Immature natural killer cell (primary cell): Measurements from ENCODE around the gene SFSWAP. TPM values are rescaled to one million over a fixed set of nuclear protein-coding genes. Genes with fewer than 3 reads are reported as not detected.
A peak's percentile ranks its signal among the peaks of the same experiment; 100 is the strongest.

Experiments
- DNase-seq, 3 donors: peaks; one replicate each; pipeline ENCODE4 v3.0.0; 2022; ENCODE audit warnings: mixed read lengths in 1 of 3
- H3K27ac Mint-ChIP-seq, 6 donors: one replicate each; pipeline ENCODE4 v1.8.0; 2020; ENCODE audit warnings: mixed read lengths in 6 of 6, mild to moderate bottlenecking in 5 of 6, inconsistent platforms in 4 of 6, moderate library complexity in 3 of 6
- H3K27me3 Mint-ChIP-seq, 3 donors: one replicate each; pipeline ENCODE4 v1.8.0; 2020 to 2021; ENCODE audit warnings: low read depth in 3 of 3, mild to moderate bottlenecking in 3 of 3, mixed read lengths in 3 of 3, moderate library complexity in 3 of 3, inconsistent platforms in 1 of 3
- H3K36me3 Mint-ChIP-seq, 3 donors: one replicate each; pipeline ENCODE4 v1.8.0; 2020; ENCODE audit warnings: mixed read lengths in 3 of 3, inconsistent platforms in 2 of 3, mild to moderate bottlenecking in 2 of 3
- H3K4me1 Mint-ChIP-seq, 2 donors: one replicate each; pipeline ENCODE4 v1.8.0; 2020; ENCODE audit warnings: inconsistent platforms in 2 of 2, mild to moderate bottlenecking in 2 of 2, mixed read lengths in 2 of 2, moderate library complexity in 1 of 2
- H3K4me3 Mint-ChIP-seq, 5 donors: one replicate each; pipeline ENCODE4 v1.8.0; 2020; ENCODE audit warnings: mild to moderate bottlenecking in 5 of 5, mixed read lengths in 5 of 5, inconsistent platforms in 3 of 5, moderate library complexity in 3 of 5
- H3K9me3 Mint-ChIP-seq, 6 donors: one replicate each; pipeline ENCODE4 v1.8.0; 2020; ENCODE audit warnings: mild to moderate bottlenecking in 6 of 6, mixed read lengths in 6 of 6, inconsistent platforms in 4 of 6, moderate library complexity in 3 of 6
- polyA plus RNA-seq, 3 donors: library from polyadenylated mRNA; unstranded; fragments of 300-500 nt; fragmentation: Illumina TruSeq; gene quantifications; one replicate each; pipeline ENCODE4 v1.2.3, GENCODE V29; 2021

Gene SFSWAP
- polyA plus RNA-seq, 3 donors from 2014 or later = 6.0 to 26.2 (median 16.6) TPM

DNA sequence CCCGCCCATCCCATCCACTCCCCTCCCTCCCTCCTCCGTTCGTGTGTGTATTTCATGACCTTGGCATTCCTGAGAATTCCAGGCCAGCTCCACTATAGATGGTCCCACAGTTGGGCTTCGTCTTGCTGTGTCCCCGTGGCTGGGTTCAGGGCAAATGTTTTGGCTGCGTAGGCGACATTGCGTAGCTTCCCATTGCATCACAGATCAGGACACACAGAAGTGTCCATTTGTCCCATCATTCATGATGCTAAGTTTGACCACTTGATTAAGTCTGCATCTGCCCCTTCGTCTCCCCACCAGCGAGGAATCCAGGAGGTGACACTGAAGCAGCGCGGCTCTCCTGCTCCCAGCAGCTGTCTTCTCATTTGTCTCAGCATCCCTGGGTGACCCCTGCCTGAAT lies 78.7 kb downstream of the SFSWAP start:
- no peak overlapping the region for H3K4me3 Mint-ChIP-seq
- H3K27ac Mint-ChIP-seq = no peak overlapping the region
- no peak for DNase-seq
- peaks cover 2 to 3% (median 2%) of the 10 kb centered on the region in 3 donors for H3K27me3 Mint-ChIP-seq
- H3K4me1 Mint-ChIP-seq = no peaks in the 10 kb centered on the region
- peaks cover 20 to 45% (median 20%) of the 10 kb centered on the region in 3 donors for H3K36me3 Mint-ChIP-seq
- no peaks in the 10 kb centered on the region for H3K9me3 Mint-ChIP-seq

DNA sequence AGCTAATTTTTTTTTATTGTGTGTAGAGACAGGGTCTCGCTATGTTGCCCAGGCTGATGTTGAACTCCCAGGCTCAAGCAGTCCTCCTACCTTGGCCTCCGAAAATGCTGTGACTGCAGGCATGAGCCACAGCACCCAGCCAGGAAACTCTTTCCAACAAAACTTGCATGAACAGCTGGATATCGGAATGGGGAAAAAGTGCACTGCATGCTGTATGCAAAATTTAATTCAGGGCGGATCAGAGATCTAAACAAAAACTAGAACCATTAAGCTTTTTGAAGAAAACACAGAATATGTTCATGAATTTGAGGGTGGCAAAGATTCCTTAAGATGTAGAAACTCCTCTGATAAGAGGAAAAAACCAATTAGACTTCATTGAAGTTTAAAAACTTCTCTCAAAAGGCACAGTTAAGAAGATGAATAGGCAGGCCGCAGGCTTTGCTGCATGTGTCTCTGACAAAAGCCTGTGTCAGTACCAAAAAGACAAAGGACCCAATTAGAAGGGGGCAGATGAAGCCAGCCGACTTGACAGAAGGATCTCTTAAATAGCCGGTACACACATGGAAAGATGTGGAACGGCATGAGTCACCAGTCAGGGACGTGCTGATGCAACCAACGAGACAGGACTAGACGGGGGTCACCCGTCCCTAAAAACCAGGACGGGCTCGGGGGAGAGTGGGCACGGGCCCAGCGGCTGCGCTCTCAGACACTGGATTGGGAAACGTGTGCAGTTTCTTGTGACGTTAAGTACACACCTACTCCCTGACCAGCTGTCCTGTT lies 82.5 kb downstream of the SFSWAP start:
- Mint-ChIP-seq H3K27ac (peak overlapping the region in 2 of 6 donors; percentile 35 to 54), H3K9me3 (no peaks in the 10 kb centered on the region), H3K36me3 (peaks cover 20 to 40% (median 21%) of the 10 kb centered on the region in 3 donors), H3K4me1 (no peaks in the 10 kb centered on the region), H3K27me3 (peaks cover 2 to 3% (median 2%) of the 10 kb centered on the region in 3 donors), H3K4me3 (no peak overlapping the region)
- no peak for DNase-seq

DNA sequence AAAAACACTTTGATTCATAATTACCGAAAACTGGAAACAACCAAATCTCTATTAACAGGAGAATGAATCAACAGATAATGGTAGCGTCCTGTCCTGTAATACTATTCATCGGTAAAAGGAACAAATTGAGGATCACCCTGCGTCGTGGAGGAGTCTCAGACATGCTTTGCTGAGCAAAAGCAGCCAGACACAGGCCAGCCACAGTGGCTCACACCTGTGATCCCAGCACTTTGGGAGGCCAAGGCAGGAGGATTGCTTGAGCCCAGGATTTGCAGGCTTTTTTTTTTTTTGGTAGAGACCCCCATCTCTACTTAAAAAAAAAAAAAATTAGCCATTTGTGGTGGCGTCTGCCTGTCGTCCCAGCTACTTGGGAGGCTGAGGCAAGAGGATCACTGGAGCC lies 83.2 kb downstream of the SFSWAP start:
- peaks cover 23 to 40% (median 24%) of the 10 kb centered on the region in 3 donors for H3K36me3 Mint-ChIP-seq
- no peak overlapping the region for H3K27ac Mint-ChIP-seq

DNA sequence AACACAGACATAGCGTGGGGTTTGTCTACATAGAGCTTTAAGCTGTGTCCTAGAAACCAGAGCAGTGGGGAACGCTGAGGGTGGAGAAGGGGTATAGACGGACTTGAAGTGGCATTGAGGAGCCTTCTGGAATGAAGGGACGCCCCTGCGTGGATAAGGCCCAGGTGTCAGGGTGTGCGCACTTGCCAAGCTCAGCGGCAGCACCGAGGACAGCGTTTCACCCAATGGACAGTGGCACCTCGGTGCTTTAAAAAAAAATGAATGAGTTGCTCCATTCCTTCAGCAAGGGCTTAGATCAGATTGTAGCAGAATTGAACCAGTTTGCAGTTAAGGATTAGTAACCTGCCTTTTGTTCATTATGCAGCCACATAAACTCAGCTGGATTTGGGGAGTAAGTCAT lies 83.7 kb downstream of the SFSWAP start:
- Mint-ChIP-seq H3K4me3 (no peak overlapping the region), H3K27ac (no peak overlapping the region)
- no peak for DNase-seq

More for the DNA sequence above, 83.2 kb downstream of the SFSWAP start:
- Mint-ChIP-seq H3K4me1 (no peaks in the 10 kb centered on the region), H3K4me3 (no peak overlapping the region), H3K9me3 (no peaks in the 10 kb centered on the region), H3K27me3 (peaks cover 2 to 3% (median 2%) of the 10 kb centered on the region in 3 donors)
- no peak for DNase-seq

GRCh38 chr12:131795064-131795463 lies 84.2 kb downstream of the SFSWAP start:
- no peaks in the 10 kb centered on the region for H3K9me3 Mint-ChIP-seq
- DNase-seq = no peak
- peaks cover 0 to under 1% of the 10 kb centered on the region in 2 donors for H3K4me1 Mint-ChIP-seq
- H3K36me3 Mint-ChIP-seq = peaks cover 20 to 41% (median 22%) of the 10 kb centered on the region in 3 donors
- peaks cover 2 to 3% (median 2%) of the 10 kb centered on the region in 3 donors for H3K27me3 Mint-ChIP-seq
- no peak overlapping the region for H3K27ac Mint-ChIP-seq
- H3K4me3 Mint-ChIP-seq = no peak overlapping the region

More for the DNA sequence above, 83.7 kb downstream of the SFSWAP start:
- H3K36me3 Mint-ChIP-seq = peaks cover 24 to 44% (median 26%) of the 10 kb centered on the region in 3 donors
- H3K9me3 Mint-ChIP-seq = no peaks in the 10 kb centered on the region
- H3K27me3 Mint-ChIP-seq = peaks cover 2 to 3% (median 2%) of the 10 kb centered on the region in 3 donors
- no peaks in the 10 kb centered on the region for H3K4me1 Mint-ChIP-seq

DNA sequence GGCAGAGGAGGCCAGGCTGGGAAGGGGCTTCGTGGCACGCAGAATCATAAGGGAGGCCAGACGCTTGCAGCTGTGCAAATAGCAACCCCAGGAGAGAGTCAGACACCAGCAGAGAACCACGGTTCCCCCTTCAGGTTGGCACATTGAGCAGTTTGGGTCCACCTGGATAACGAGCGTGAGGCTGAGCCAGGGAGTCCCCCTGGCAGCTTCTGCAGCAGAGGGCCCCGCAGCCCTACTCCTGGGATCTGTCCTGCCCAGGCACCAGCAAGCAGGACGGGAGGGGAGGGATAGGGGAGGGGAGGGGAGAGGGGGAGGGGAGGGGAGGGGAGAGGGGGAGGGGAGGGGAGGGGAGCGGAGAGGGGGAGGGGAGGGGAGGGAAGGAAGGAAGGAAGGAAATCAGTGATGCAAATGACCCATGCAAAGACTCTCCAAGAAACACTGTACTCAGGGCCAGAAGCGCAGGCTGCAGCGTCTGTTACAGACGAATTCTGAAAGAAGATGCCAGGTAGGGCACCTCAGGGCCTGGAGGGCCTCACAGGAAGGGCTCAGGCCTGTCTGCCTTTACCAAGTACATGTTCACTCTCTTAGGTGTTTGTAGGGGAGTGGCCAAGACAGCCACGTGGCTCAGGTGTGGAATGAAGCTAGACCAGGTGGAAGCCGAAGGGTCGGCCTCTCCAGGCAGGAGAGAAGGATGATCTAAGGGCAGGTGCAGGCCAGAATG lies 85.0 kb downstream of the SFSWAP start:
- no peak overlapping the region for H3K4me3 Mint-ChIP-seq
- peaks cover 15 to 36% (median 19%) of the 10 kb centered on the region in 3 donors for H3K36me3 Mint-ChIP-seq
- H3K4me1 Mint-ChIP-seq = peaks cover 4 to 8% of the 10 kb centered on the region in 2 donors
- peaks cover under 1 to 3% (median 2%) of the 10 kb centered on the region in 3 donors for H3K27me3 Mint-ChIP-seq
- no peaks in the 10 kb centered on the region for H3K9me3 Mint-ChIP-seq
- DNase-seq = no peak
- peak overlapping the region in 2 of 6 donors; percentile 23 to 30 for H3K27ac Mint-ChIP-seq

DNA sequence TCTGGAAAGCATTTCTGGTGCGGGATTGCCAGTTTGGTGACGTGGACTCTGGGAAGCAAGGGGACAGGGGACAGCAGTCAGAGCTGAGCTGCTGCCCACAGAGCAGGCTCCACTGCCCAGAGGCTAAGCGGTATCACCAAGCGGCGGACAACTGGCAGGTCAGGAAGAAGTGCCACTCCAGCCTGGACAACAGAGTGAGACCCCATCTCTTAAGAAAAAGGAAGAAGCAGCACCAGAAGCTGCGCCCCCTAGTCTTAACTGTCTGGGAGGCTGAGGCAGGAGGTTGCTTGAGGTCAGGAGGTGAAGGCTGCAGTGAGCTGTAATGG lies 85.5 kb downstream of the SFSWAP start:
- peaks cover 14 to 36% (median 21%) of the 10 kb centered on the region in 3 donors for H3K36me3 Mint-ChIP-seq
- H3K27me3 Mint-ChIP-seq = peaks cover 0 to 2% (median 1%) of the 10 kb centered on the region in 3 donors
- peak overlapping the region in 3 of 6 donors; percentile 23 to 30 (median 24) for H3K27ac Mint-ChIP-seq

GRCh38 chr12:131796754-131797587 lies 86.1 kb downstream of the SFSWAP start:
- Mint-ChIP-seq H3K36me3 (peaks cover 18 to 38% (median 25%) of the 10 kb centered on the region in 3 donors), H3K9me3 (no peaks in the 10 kb centered on the region), H3K27ac (no peak overlapping the region), H3K27me3 (peaks cover 0 to 2% (median 0%) of the 10 kb centered on the region in 3 donors), H3K4me3 (no peak overlapping the region), H3K4me1 (peaks cover 6 to 10% of the 10 kb centered on the region in 2 donors)
- DNase-seq = no peak

More for the DNA sequence above, 85.5 kb downstream of the SFSWAP start:
- Mint-ChIP-seq H3K4me3 (no peak overlapping the region), H3K4me1 (peaks cover 6 to 10% of the 10 kb centered on the region in 2 donors), H3K9me3 (no peaks in the 10 kb centered on the region)
- DNase-seq = no peak

GRCh38 chr12:131797588-131797934 lies 86.7 kb downstream of the SFSWAP start:
- Mint-ChIP-seq H3K9me3 (no peaks in the 10 kb centered on the region), H3K27me3 (peaks cover 0 to 2% (median 0%) of the 10 kb centered on the region in 3 donors), H3K4me3 (no peak overlapping the region), H3K36me3 (peaks cover 19 to 36% (median 27%) of the 10 kb centered on the region in 3 donors), H3K4me1 (peaks cover 6 to 10% of the 10 kb centered on the region in 2 donors), H3K27ac (no peak overlapping the region)
- no peak for DNase-seq

DNA sequence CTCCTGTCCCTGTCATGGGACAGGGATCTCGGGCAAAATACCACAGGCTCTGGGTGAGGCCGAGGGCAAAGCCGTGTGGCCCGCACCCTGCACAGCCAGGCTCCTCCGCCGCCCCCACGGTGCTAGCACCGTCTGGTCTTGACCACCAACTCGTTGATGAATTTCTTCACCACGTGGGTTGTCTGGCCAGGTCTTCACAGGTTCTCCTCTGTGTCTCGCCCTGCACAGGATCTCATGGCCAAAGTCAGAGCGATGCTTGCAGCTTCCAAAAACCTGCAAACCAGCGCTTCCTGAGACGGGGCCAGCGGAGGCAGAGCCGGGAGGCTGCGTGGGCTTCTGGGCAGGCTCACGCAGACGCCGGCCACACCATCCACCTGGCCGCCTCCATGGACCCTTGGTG lies 88.3 kb downstream of the SFSWAP start:
- peaks cover 0 to 2% (median 0%) of the 10 kb centered on the region in 3 donors for H3K27me3 Mint-ChIP-seq
- H3K4me1 Mint-ChIP-seq = peaks cover 6 to 10% of the 10 kb centered on the region in 2 donors
- H3K9me3 Mint-ChIP-seq = peaks cover 0 to 2% (median 0%) of the 10 kb centered on the region in 6 donors
- DNase-seq = no peak
- H3K27ac Mint-ChIP-seq = no peak overlapping the region
- peaks cover 14 to 31% (median 27%) of the 10 kb centered on the region in 3 donors for H3K36me3 Mint-ChIP-seq
- H3K4me3 Mint-ChIP-seq = no peak overlapping the region

DNA sequence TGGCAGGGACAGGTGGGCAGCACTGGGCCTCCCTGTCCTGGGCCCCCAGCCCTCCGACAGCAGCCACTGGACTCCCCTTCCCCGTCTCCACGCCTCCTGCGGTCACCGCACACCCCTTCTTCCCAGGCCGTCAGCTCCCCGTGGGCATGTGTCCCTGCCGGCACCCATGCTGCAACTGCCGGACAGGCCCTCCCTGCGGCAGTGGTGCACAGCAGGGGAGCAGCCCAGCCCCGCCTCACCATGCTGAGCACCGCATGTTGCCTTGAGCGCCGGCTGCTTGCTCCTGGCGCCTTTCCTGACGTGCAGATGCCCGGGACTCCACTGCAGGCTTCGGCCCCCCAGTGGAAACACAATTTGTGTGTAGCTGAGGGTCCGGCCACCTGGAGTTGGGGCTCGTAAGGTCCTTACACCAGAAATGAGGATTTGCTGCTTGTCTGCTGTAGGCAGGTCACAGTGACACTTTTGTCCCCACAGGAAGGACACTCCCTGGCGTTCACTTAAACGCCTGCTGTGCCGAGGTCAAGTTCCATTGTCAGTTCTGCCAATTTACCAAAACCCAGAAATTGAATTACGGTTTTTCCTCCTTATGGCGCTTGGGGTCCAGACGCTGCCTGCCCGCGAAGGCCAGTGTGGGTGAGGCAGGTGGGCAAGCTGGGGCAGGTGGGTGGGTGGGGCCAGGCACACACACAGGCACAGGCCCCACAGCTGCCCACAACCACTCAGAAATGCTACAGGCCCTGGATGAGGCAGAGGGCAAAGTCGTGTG lies 89.1 kb downstream of the SFSWAP start:
- H3K36me3 Mint-ChIP-seq = peaks cover 11 to 27% (median 25%) of the 10 kb centered on the region in 3 donors

DNA sequence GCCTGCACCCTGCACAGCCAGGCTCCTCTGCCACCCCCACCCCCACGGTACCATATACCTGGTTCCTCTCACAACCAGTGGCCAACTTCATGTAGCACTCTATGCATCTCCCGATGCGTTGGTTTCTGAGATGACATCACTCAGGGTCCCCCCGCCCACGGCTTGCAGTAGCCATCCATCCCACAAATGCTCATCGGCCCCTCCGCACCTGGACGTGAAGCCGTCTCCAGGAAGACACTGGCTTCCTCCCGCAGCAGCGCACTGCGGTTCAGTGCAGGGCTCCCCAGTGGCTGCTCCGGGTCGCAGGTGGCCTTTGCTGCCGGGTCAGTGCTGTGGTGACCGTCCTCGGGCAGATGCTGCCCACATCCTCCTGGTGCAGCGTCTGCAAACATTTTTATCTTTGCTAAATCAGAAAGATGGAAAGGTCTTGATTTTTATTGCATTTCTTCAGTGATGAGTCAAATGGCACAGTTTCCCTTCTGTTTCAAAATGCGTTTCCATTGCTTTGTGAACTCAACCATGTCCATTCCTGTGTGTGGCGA lies 89.8 kb downstream of the SFSWAP start:
- H3K9me3 Mint-ChIP-seq = peaks cover 0 to 6% (median 0%) of the 10 kb centered on the region in 6 donors

More for the DNA sequence above, 89.1 kb downstream of the SFSWAP start:
- H3K4me3 Mint-ChIP-seq = no peak overlapping the region
- DNase-seq = no peak
- H3K4me1 Mint-ChIP-seq = peaks cover 6 to 10% of the 10 kb centered on the region in 2 donors
- peak overlapping the region in 1 of 6 donors; percentile 88 for H3K27ac Mint-ChIP-seq
- peaks cover 0 to 2% (median 0%) of the 10 kb centered on the region in 3 donors for H3K27me3 Mint-ChIP-seq
- H3K9me3 Mint-ChIP-seq = peaks cover 0 to 2% (median 0%) of the 10 kb centered on the region in 6 donors

More for the DNA sequence above, 89.8 kb downstream of the SFSWAP start:
- Mint-ChIP-seq H3K4me3 (peak overlapping the region in 4 of 5 donors; percentile 1 to 59 (median 50)), H3K36me3 (peaks cover 15 to 27% (median 25%) of the 10 kb centered on the region in 3 donors), H3K27me3 (peaks cover 0 to 2% (median 0%) of the 10 kb centered on the region in 3 donors), H3K27ac (peak overlapping the region; percentile 45 to 88 (median 61)), H3K4me1 (peaks cover 6 to 10% of the 10 kb centered on the region in 2 donors)
- DNase-seq = peak; percentile 9 to 35 (median 10)
